22Rv1 (cell line): ENCODE results near the gene VTI1A.

ENCODE experiments used
- CTCF ChIP-seq: fragments of 450-650 bp; IDR thresholded peaks from 2 replicates; pipeline ENCODE4 v1.5.1; 2017; ENCODE audit warnings: mild to moderate bottlenecking
- ZFX ChIP-seq: fragments of 450-650 bp; IDR thresholded peaks from 2 replicates; pipeline ENCODE4 v1.6.1; 2017; ENCODE audit warnings: antibody characterized with exemption, borderline replicate concordance

DNA sequence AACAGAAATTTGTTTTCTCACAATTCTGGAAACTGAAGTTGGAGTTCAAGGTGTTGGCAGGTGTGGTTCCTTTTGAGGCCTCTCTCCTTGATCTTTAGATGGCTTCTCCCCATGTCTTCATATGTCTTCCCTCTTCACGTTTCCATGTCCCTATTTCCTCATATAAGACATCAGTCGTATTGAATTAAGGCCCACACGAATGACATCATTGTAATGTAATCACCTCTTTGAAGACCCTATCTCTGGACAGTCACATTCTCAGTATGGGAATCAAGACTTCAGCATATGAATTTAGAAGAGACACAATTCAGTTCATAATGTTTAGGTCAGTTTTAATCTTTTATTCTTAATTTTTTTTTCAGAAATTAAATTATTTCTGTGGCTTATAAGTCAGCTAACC lies 19.8 kb downstream of the VTI1A start:
- TF ChIP-seq CTCF (no peak), ZFX (no peak)
